GM13976 (cell line): ENCODE measurements around the gene PDIA6.
"Not testable (repeated sequence)": the region's sequence is repeated elsewhere in the genome, so short reads cannot be mapped to it uniquely, and the experiment has no call there.

Experiments used
- DNase-seq: peaks from one replicate; pipeline ENCODE4 v3.0.0; 2012; ENCODE audit warnings: low spot score
- CTCF ChIP-seq: IDR thresholded peaks from 2 replicates; pipeline ENCODE4 v1.5.1; 2012; ENCODE audit warnings: borderline replicate concordance, mild to moderate bottlenecking; ENCODE audit not compliant: insufficient read depth; ENCODE audit errors: extremely low read depth, missing control alignments, control extremely low read depth
- in situ Hi-C: fragments of 300-500 bp; cut with MboI; formaldehyde crosslinking; loops from one replicate; pipeline ENCODE4 v1.12.0; 2022; ENCODE audit warnings: low sequenced_read_pairs, mixed read lengths, inconsistent platforms; ENCODE audit not compliant: unreplicated experiment

Gene PDIA6

DNA sequence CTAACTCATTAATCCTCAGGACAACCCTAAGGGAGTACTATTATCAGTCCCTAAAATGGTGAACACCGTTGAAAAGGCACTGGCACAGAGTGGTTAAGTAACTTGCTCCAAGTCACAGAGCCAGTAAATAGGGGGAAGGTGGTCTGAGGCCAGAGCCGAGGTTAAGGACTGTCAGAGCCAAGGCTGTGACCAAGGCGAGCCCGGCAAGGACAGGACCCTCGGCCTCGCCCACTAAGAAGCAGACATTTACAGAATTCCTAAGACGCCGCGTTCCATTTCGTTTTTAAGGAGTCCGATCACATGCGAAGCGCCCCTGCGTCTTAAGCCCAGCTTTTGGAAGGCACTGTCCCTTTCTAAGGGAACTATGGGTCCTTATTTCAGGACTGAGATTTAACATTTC lies 1.1 kb downstream of the PDIA6 start:
- in situ Hi-C loops = no loop called here
- DNase-seq = no peak
- no peak for TF ChIP-seq CTCF

GRCh38 chr2:10810202-10811161 lies 2.1 kb downstream of the PDIA6 start:
- DNase-seq = peak; percentile 50
- in situ Hi-C loops = no loop called here
- no peak for TF ChIP-seq CTCF

DNA sequence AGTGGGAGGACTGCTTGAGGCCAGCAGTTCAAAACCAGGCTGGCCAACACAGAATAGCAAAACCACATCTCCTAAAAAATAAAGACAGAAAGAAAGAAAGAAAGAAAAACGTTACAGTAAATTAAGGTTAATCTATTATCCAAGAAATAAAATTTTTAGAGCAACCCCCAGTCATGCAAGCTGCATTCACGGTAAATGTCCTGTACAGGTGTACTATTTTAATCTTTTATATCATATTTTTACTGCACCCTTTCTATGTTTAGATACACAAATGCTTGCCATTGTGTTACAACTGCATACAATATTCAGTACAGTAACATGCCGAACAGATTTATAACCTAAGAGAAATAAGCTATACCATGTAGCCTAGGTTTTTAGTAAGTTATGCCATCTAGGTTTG lies 6.0 kb downstream of the PDIA6 start:
- in situ Hi-C loops = no loop called here
- no peak for TF ChIP-seq CTCF
- DNase-seq = no peak

GRCh38 chr2:10805990-10806389 lies 6.6 kb downstream of the PDIA6 start:
- DNase-seq, in situ Hi-C loops: not testable (repeated sequence)

GRCh38 chr2:10802657-10803056 lies 9.9 kb downstream of the PDIA6 start:
- in situ Hi-C loops = no loop called here
- no peak for DNase-seq
- TF ChIP-seq CTCF = no peak

GRCh38 chr2:10800163-10800562 lies 12.4 kb downstream of the PDIA6 start:
- in situ Hi-C loops = no loop called here
- TF ChIP-seq CTCF = no peak

GRCh38 chr2:10798783-10799182 lies 13.8 kb downstream of the PDIA6 start:
- in situ Hi-C loops = no loop called here
- no peak for DNase-seq
- TF ChIP-seq CTCF = no peak

More at GRCh38 chr2:10800163-10800562, 12.4 kb downstream of the PDIA6 start:
- DNase-seq = no peak
